H1 (cell line): Measurements from ENCODE around the gene NECTIN1.

Experiments used
- CEBPB ChIP-seq: IDR thresholded peaks from 2 replicates; pipeline ENCODE4 v1.6.1; 2012; ENCODE audit warnings: low read depth, low read length
- CTCF ChIP-seq, 3 experiments: IDR thresholded peaks; 1 replicate in 2 of 3; 2 replicates in 1 of 3; pipeline versions ENCODE4 v1.5.1 to v1.6.1; 2011; ENCODE audit warnings: low read length in 3 of 3, mild to moderate bottlenecking in 3 of 3, inconsistent platforms in 2 of 3, low read depth in 1 of 3, moderate library complexity in 1 of 3; ENCODE audit not compliant: insufficient read depth in 1 of 3; ENCODE audit errors: control extremely low read depth in 1 of 3
- JUN ChIP-seq: IDR thresholded peaks from 2 replicates; pipeline ENCODE4 v1.6.1; 2011; ENCODE audit warnings: low read depth, mild to moderate bottlenecking, improper control_type of control experiment, low read length
- JUND ChIP-seq: IDR thresholded peaks from 2 replicates; pipeline ENCODE4 v1.6.1; 2011; ENCODE audit warnings: mild to moderate bottlenecking, improper control_type of control experiment, low read length
- RAD21 ChIP-seq, 2 experiments: IDR thresholded peaks in 1 of 2; conservative IDR thresholded peaks in 1 of 2; 2 replicates each; pipeline ENCODE4 v1.6.1; 2011; ENCODE audit warnings: low read depth in 2 of 2, low read length in 2 of 2, improper control_type of control experiment in 1 of 2, inconsistent platforms in 1 of 2, mild to moderate bottlenecking in 1 of 2, moderate library complexity in 1 of 2
- SRF ChIP-seq: IDR thresholded peaks from 2 replicates; pipeline ENCODE4 v1.6.1; 2011; ENCODE audit warnings: mild to moderate bottlenecking, low read depth, low read length, moderate library complexity

DNA sequence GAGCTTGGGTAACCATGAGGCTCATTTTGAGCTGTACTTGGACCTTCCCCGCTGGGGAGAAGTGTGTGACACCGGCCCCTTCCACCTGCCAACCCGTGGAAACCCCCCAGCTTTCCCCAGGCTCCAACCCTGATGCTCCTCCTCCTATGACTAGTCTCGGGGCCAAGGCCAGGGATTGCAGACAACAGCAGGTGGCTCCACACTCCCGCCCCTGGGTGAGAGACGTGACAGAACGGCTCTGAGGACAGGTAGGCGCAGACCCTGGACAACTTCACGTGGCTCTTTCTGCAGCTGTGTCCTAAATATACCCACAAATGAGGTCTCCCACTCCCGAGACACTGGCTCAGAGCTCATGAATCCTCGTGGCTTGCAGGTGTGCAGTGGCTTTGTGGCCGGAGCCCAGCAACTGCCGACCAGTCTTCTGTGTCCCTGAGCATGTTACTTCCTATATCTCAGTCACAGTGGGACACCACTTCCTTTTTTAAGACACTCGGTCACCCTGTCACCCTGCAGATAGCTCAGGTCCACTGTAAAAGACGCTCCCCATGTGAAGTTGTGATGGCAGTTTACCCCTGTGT, 55.2 kb downstream of the NECTIN1 start:
- TF ChIP-seq JUND, result no peak
- no peak for TF ChIP-seq CTCF (IDR thresholded peaks at IDR 0.05; ENCODE audit: control extremely low read depth in 1 of 3, insufficient read depth in 1 of 3, low read depth in 1 of 3, low read length in 3 of 3)
- TF ChIP-seq CEBPB, result no peak
- TF ChIP-seq RAD21 (IDR thresholded peaks at IDR 0.05 in 1 of 2, conservative IDR thresholded peaks at IDR 0.05 in 1 of 2; ENCODE audit: low read depth in 2 of 2, low read length in 2 of 2), result no peak
- TF ChIP-seq SRF, result no peak
- TF ChIP-seq JUN, result no peak
